Suprapubic skin (tissue), 4 donors: Measurements from ENCODE around the gene TCTN1.

ENCODE experiments used
- EP300 ChIP-seq: sonication (generic); formaldehyde crosslinking; IDR thresholded peaks from one replicate; pipeline ENCODE4 v1.6.1; 2017; ENCODE audit warnings: antibody characterized with exemption
- POLR2A ChIP-seq, 2 donors: fragments of 450-650 bp; IDR thresholded peaks; one replicate each; pipeline ENCODE4 v1.6.1; 2017; ENCODE audit warnings: antibody characterized with exemption in 2 of 2, mild to moderate bottlenecking in 2 of 2, moderate library complexity in 2 of 2
- POLR2AphosphoS5 ChIP-seq, 3 donors: sonication (generic); formaldehyde crosslinking; IDR thresholded peaks; one replicate each; pipeline ENCODE4 v1.6.1; 2017; ENCODE audit warnings: antibody characterized with exemption in 3 of 3
- TF ChIP-seq, protein P1 (sequence below), 2 donors: fragments of 200-600 bp in 1 of 2; fragments of 450-650 bp in 1 of 2; sonication (generic) in 1 of 2; IDR thresholded peaks; one replicate each; pipeline ENCODE4 v1.5.1; 2016 to 2019; ENCODE audit warnings: antibody characterized with exemption in 2 of 2, mild to moderate bottlenecking in 1 of 2, moderate library complexity in 1 of 2

- TF ChIP-seq POLR2AphosphoS5 (IDR thresholded peaks at IDR 0.05), result peak in 1 of 3 donors; percentile 46
- TF ChIP-seq POLR2A (IDR thresholded peaks at IDR 0.05), result no peak
- TF ChIP-seq, protein P1, sequence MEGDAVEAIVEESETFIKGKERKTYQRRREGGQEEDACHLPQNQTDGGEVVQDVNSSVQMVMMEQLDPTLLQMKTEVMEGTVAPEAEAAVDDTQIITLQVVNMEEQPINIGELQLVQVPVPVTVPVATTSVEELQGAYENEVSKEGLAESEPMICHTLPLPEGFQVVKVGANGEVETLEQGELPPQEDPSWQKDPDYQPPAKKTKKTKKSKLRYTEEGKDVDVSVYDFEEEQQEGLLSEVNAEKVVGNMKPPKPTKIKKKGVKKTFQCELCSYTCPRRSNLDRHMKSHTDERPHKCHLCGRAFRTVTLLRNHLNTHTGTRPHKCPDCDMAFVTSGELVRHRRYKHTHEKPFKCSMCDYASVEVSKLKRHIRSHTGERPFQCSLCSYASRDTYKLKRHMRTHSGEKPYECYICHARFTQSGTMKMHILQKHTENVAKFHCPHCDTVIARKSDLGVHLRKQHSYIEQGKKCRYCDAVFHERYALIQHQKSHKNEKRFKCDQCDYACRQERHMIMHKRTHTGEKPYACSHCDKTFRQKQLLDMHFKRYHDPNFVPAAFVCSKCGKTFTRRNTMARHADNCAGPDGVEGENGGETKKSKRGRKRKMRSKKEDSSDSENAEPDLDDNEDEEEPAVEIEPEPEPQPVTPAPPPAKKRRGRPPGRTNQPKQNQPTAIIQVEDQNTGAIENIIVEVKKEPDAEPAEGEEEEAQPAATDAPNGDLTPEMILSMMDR (IDR thresholded peaks at IDR 0.05), result no peak
- no peak for TF ChIP-seq EP300
Observed at GRCh38 chr12:110577864-110578693, 35.9 kb upstream of the TCTN1 start.
